HG03159 (cell line): Measurements from ENCODE around the gene C4orf46.
"Not testable (repeated sequence)": the region's sequence is repeated elsewhere in the genome, so short reads cannot be mapped to it uniquely, and the experiment has no call there.

Source experiments
- ATAC-seq: cut with Tn5 transposase; IDR thresholded peaks from one replicate; pipeline ENCODE4 v1.9.1; 2021; ENCODE audit warnings: mild to moderate bottlenecking, moderate library complexity; ENCODE audit not compliant: unreplicated experiment

C4orf46 gene

DNA sequence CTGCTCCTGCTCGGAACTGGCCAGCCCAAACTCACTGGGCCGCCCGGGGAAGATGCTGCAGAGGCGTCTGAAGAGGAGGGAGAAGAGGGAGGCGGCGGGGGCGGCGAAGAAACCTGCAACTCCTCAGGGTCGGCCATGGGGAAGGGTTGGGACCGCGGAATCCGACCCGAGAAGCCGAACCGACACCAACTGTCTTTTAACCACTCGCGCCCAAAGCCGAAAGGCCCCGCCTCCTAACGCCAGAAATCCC is at the start of gene C4orf46:
TSS of gene C4orf46 (minus strand) at position 223 of the 250 bp plus-strand sequence. CDS start at position 137, 86 bp downstream.
- peak; percentile 2 for ATAC-seq

DNA sequence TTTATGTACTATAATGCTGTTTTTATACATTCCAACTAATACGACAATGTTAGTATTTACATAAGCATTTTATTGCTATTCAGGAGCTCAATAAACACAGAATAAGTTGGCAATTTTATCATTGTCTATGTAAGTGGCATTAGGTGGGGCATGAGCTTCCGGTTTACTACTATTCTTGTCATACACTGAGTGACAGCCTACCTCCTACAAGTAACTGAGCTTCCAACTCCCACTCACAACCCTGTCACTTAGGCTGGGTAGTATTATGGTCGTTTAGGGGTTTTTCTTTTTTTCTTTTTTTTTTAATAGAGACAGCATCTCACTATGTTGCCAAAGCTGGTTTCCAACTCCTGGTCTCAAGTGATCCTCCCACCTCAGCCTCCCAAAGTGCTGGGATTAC is 44.1 kb upstream of the C4orf46 start:
- no peak for ATAC-seq

DNA sequence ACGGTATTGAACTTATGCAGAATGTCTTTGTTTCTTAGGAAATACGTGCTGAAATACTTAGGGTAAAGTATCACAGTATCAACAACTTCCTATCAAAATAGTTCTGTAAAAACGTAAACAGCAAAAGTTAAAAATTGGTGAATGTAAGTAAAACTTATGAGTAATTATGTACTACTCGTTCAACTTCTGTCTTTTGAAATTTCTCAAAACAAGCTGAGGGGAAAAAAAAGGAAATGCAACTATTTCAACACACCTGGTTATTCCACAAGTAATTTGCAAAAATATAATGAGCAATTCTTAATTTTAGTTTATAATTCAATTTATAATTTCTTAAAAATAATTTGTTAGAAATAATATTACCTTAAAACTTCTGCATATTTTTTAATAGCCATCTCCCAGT is 43.2 kb upstream of the C4orf46 start:
- ATAC-seq, result no peak

DNA sequence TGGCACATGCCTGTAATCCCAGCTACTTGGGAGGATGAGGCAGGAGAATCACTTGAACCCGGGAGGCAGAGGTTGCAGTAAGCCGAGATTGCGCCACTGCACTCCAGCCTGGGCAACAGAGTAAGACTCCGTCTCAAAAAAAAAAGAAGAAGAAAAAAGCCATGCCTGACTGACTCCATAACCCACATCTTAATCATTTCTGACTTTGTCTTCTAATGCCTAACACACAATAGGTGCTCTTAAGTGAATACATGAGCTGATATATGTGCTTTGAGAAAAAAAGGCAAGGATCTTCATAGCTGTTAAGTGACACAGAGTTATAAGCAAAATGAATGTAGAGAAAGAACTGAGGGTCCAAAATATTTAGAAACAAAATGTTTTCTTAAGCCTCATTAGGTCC is 40.9 kb upstream of the C4orf46 start:
- ATAC-seq, result not testable (repeated sequence)

DNA sequence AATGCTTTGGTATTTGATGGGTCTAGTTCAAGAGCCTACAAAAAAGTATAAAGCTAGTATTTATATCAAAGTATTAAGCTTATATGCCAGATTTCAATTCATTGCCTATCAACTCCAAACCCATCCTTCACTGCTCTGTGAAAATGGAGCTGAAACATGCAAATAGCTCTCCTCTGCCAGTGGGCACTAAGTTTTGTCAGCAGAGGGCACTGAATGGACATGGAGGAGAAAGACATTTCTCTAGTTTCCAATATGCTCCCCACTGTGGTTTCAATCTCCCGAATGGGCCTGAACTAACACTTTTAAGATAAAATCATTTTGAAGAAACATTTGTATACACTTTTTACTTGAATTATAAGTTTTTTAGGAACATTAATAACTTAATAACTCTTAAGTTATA is 39.1 kb upstream of the C4orf46 start:
- ATAC-seq, result no peak

DNA sequence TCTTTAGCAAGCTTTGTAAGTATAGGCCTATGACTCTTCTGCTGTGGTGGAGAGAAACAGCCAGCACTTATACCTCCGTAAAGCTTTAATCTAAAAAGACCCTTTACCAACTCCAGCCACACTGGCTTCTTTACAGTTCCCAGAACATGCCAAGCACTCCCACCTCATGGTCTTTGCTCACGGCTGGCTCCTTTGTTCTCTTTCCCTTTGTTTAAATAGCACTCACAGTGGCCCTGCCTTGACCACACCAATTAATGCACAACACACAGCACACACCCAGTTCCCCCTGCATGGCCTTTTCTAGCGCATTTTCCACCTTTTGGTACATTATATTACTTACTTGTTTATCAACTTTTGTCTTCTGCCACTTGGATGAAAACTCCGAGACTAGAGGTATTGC is 32.6 kb upstream of the C4orf46 start:
- ATAC-seq, result no peak

DNA sequence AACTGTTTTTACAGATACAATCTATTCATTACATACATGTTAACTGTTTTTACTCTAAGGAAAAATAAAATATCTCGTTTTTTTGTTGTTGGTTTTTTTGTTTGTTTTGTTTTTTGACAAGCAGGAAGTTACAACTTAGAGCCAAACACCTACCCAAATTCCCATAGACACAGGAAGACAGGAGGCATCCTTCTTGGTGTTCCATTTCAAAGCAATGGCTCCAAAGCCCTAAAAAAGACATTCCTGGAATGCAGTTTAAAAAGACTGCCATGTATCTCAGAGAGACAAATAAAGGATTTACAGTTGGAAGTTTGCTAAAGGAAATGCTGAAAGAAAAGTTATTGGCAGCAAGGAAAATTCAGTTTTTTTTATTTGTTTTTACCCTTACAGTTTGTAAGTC is 17.1 kb upstream of the C4orf46 start:
- ATAC-seq, result no peak

DNA sequence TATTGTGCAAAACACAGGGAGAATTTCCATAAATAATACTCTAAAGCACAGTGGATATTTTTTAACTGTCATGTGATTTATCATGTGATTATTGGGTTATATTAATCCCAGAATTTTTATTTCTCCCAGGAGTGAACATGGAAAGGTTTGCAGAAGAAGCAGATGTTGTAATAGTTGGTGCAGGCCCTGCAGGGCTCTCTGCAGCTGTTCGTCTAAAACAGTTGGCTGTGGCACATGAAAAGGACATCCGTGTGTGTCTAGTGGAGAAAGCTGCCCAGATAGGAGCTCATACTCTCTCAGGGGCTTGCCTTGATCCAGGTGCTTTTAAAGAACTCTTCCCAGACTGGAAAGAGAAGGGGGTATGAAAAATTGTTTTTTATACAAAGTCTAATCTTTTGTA is 10.4 kb upstream of the C4orf46 start:
- ATAC-seq, result no peak

DNA sequence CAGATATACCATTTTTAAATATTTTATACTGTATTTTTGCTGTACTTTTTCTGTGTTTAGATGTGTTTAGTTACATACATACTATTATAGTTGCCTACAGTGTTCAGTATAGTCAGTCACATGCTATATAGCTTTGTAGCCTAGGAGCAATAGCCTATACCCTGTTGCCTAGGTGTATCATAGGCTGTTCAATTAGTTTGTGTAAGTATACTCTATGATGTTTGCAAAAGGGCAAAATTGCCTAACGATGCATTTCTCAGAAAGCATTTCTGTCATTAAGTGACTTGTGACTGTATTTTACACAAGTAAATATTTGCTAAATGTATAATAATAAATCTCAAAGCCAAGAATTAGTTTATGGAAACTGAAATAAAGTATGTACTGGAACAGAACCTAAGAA is 9.9 kb upstream of the C4orf46 start:
- ATAC-seq, result no peak

DNA sequence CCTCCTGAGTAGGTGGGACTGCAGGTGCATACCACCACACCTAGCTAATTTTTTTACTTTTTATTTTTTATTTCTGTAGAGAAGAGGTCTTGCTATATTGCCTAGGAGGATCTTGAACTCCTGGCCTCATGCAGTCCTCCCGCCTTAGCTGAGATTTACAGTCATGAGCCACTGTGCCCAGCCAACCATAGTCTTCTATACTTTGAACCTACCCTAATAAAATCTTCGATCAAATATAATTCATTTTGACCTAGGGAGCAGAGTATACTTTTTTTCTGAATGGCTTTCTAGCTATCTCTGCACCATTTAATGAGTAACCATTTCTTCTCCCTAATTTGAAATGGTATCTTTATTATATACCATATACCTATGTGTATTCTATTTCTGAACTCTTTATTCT is 7.1 kb upstream of the C4orf46 start:
- no peak for ATAC-seq

DNA sequence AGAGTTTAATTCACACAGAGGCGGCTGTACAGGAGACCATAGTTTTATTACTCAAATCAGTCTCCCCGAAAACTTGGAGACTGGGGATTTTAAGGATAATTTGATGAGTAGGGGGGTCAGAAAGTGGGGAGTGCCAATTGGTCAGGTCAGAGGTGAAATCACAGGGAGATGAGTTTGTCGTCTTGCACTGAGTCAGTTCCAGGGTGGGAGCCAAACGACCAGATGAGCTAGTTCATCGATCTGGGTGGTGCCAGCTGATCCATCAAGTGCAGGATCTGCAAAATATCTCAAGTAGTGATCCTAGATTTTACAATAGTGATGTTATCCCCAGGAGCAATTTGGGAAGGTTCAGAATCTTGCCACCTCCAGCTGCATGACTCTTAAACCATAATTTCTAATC is 4.4 kb upstream of the C4orf46 start:
- ATAC-seq, result no peak

DNA sequence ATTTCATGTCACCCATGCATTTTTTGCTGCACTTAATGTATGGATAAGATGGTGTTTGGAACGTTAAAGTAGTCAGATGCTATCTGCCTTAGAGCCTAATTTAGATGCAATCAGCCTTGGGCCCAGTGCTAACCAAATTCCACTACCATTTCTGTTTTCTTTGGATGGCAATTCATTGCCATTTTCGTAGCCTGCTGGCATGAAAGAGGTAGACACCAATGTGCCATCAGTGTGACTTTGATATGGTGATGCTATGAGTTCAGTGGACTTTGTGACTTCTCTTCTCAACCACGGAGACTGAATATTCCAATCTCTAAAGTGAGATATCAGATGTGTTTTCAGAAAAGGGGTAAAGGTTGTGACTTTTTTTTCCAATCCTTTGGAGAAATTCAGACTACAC is 1.9 kb upstream of the C4orf46 start:
- ATAC-seq, result no peak

DNA sequence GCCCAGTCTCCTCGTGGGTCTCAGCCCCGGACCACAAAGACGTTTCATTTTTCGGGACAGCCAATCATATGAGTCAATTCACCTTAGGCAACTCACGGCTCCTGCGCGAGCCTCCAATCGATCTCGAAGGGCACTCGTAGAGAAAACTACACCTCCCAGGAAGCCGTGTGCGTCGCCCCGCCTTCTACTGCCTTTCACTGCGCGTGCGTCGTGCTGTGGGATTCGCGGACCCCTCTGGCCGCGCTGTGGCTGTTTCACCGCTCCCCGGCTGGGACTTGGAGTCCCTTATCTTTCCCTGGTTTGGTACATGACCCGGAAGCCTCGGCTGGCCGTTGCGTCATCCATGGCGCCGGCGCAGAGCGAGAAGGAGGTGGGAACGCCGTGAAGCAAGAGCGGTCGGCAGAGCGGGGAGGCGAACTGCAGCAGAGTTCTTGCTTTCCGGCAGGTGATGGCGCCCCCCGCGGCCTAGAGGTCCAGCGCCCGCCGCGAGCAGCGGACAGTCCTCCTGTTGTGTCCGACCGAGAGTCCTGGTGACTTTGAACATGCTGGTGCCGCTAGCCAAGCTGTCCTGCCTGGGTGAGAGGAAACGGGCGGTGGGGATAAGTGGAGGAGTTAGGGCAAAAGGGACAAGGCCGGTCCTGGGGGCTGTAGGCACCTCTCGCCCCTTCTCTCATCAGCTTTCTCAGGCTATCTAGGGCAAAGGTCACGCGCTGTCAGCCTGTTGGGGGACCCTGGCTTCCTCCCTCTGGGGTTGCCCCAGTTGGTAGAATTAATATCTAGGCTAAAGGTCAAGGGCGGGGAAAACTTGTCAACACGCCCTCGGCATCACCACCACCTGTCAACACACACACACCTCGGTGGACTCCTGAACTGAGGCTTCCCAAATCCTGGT is 474 bp upstream of the C4orf46 start, which contains the start of gene ETFDH:
TSS of gene ETFDH (plus strand) at position 382 of the 892 bp plus-strand sequence. CDS start at position 543, 161 bp downstream.
- peak; percentile 87 for ATAC-seq

DNA sequence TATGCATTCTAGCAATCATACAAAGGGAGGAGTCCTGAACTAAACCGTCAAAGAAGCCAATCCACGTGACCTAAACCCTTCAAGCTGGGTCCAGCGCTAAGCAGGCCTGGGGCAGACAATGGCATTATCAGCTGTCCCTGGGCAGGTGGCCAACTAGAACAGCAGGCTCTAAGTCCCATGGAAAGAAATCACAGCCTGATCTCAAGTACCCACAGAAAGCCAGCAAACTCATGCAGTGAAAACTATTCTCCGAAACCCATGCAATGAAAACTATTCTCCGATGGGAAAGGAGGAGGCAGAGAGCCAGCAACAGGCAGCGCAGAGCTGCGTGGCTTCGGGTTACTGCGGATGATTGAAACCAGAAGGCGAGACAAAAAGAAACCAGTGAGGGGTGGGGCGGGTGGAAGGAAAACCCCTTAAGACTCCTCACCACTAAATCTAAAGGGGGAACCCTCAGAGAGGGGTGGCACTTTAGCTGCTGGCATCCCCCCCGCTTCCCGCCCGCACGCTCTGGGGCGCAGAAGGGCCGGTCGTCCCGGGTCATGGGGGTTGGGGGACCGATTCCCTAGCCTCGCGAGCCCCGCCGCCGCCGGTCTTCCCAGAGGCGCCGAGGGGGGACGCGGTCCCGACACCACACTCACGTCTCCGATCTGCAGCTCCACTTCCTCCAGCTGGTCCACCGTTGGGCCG is 567 bp downstream of the C4orf46 start:
- ATAC-seq, result peak; percentile 26

DNA sequence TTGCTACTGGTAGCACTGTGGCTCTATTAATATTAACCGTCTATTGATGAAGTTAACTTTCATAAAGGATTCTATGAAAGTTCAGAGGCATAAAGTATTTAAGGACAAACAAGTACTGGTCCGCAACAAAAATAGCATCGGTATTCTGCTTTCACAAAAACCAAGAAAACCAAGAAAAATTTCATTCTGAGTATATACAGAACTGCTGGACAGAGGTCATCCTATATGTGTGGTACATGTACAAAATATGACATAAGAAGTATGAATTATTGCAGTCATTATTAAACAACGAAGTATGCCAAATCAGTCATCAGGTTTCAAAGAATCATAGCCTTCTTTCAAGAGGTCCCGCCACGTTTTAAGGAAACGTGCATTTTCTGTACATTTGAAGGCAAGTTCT is 2.4 kb downstream of the C4orf46 start:
- no peak for ATAC-seq

DNA sequence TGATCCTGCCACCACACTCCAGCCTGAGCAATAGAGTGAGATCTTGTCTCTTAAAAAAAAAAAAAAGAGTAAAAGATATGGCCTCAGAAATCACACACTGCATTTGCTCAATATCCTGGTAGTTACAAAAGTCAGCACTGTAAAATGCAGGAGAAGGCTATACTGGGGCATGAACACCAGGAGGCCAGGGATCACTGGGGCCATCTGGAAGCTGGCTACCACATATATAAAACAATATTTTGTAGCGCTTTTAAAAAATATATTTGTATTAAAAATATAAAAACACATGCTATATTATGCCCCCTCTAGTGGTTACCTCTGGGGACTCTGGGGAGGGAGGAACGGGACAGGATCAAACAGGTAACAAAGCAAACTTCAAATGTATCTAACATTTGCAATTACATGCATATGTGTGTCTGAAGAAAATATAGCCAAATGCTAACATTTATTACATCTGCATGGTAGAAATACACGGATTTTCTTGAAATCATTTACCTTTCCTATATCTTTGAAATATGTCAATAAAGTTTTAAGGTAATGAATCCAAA is 4.0 kb downstream of the C4orf46 start:
- no peak for ATAC-seq

DNA sequence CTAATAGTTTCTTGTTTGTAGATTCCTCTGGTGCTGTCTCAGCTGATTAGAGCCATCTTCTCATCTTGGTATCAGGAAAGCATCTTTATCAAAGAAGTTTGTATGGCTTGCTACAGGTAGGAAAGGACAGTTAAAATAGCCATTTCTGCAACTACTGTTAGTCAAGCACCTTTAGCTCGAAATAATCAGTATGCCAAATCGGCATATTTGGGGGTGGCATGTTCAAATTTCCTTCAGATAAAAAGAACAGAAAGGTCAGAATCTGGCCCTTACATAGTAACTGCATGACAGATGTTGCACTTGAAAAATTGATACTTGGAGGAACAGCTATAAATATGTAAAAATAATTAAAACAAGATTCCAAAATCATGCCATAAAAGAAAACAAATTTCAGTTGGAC is 4.8 kb downstream of the C4orf46 start:
- ATAC-seq, result no peak

DNA sequence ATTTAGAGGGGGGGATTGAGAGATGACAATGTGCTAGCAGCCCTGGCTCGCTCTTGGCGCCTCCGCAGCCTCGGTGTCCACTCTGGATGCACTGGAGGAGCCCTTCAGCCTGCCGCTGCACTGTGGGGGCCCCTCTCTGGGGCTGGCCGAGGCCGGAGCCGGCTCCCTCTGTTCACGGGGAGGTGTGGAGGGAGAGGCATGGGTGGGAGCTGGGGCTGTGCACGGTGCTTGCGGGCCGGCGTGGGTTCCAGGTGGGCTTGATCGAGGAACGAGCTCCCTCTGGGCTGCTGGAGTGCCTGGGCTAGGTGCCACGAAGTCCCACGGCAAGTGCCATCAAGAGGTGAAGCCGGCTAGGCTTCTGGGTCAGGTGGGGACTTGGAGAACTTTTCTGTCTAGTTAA is 6.9 kb downstream of the C4orf46 start:
- ATAC-seq, result no peak

DNA sequence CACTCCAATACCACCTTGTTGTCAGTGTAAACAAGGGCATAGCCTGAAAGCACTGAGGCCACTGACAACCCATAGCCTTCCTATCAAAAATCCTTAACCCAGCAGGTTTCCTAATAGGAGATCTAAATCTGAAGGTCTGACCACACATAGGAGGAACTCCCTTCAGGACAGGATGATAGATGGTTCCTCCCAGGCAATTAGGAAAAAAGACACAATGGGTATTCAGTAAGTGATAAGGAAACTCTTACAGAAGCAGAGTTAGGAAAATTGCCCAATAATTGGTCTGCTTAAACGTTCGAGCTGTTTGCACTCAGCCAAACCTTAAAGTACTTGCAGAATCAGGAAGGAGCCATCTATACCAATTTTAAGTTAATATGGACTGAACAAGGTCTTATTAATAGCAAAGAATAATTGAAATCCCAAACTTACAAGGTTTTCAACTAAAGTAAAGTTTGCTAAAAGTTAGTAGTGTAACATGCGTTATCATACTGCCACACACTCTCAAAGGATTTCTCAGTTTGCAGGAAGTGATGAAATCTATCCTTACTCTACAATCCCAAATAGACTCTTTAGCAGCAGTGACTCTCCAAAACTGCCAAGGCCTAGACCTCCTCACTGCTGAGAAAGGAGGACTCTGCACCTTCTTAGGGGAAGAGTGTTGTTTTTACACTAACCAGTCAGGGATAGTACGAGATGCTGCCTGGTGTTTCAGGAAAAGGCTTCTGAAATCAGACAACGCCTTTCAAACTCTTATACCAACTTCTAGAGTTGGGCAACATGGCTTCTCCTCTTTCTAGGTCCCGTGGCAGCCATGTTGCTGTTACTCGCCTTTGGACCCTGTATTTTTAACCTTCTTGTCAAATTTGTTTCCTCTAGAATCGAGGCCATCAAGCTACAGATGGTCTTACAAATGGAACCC is 7.7 kb downstream of the C4orf46 start:
- not testable (repeated sequence) for ATAC-seq

DNA sequence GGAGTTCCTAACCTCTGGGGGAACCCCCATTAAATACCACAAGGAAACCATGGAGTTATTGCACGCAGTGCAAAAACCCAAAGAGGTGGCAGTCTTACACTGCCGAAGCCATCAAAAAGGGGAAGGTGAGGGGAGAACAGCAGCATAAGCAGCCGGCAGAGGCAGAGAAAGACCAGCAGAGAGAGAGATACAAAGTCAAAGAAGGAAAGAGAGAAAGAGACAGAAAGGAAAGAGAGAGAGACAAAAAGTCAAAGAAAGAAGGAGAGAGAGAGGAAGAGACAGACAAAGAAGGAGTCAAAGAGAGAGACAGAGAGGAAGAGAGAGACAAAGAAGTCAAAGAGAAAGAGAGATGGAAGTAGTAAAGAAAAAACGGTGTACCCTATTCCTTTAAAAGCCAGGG is 8.4 kb downstream of the C4orf46 start:
- ATAC-seq, result not testable (repeated sequence)

DNA sequence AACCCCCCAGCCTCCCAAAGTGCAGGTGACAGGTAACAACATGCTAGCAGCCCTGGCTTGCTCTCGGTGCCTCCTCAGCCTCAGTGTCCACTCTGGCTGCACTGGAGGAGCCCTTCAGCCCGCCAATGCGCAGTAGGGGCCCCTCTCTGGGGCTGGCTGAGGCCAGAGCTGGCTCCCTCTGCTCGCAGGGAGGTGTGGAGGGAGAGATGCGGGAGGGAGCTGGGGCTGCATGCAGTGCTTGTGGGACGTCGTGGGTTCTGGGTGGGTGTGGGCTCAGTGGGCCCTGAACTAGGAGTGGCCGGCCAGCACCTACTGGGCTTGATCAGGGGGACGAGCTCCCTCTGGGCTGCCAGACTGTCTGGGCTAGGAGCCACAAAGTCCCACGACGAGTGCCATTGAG is 14.4 kb downstream of the C4orf46 start:
- ATAC-seq, result no peak
